ENCODE measurements around the gene ESYT2. TPM values are rescaled to one million over a fixed set of nuclear protein-coding genes. Genes with fewer than 3 reads are reported as not detected.
A peak's percentile ranks its signal among the peaks of the same experiment; 100 is the strongest.

ESYT2 gene
- total RNA-seq, 1 experiment from 2014 or later: 68.2 TPM

GRCh38 chr7:158791107-158791506 lies 38.2 kb downstream of the ESYT2 start:
- POLR2A ChIA-PET: no interaction called here

More at GRCh38 chr7:158791107-158791506, 38.2 kb downstream of the ESYT2 start:
- DNase-seq (ENCODE audit: low read depth, low spot score): no peak
- H3K27me3 ChIP-seq (ENCODE audit: insufficient read depth, low read length): no peaks in the 10 kb centered on the region
- CTCF ChIA-PET: no interaction called here
- peaks cover 7 to 42% of the 10 kb centered on the region in 2 experiments for H3K36me3 ChIP-seq (ENCODE audit: control insufficient read depth in 1 of 2, insufficient read depth in 2 of 2, low read length in 2 of 2)
- H3K9me3 ChIP-seq (ENCODE audit: control insufficient read depth in 1 of 2, insufficient read depth in 1 of 2, low read depth in 1 of 2, low read length in 2 of 2): no peaks in the 10 kb centered on the region
- H3K9me2 ChIP-seq (ENCODE audit: insufficient read depth): no peaks in the 10 kb centered on the region
- peaks cover 6% of the 10 kb centered on the region; the same call in 1 of the 2 replicates for H3K79me2 ChIP-seq (ENCODE audit: insufficient read depth, low read length)
- H3K27ac ChIP-seq (ENCODE audit: low read depth, low read length): no peak overlapping the region
- RAD21 ChIA-PET (ENCODE audit: low non-redundant PET in 1 of 2, low total read pairs in 2 of 2, uncharacterized antibody in 2 of 2, unreplicated experiment in 2 of 2): no interaction called here
- H3K9ac ChIP-seq (ENCODE audit: low read length): no peak overlapping the region
- H3K4me3 ChIP-seq (replicated peaks in 1 of 2; ENCODE audit: low read depth in 1 of 2, low read length in 2 of 2): no peak overlapping the region
- H2AFZ ChIP-seq (ENCODE audit: low read depth, low read length, poor library complexity, severe bottlenecking): no peak overlapping the region
- H4K20me1 ChIP-seq (ENCODE audit: insufficient read depth): no peaks in the 10 kb centered on the region
- no peak overlapping the region for H3K4me2 ChIP-seq (ENCODE audit: low read length)
- H3K4me1 ChIP-seq (ENCODE audit: control insufficient read depth in 1 of 2, insufficient read depth in 2 of 2, low read length in 2 of 2): no peaks in the 10 kb centered on the region
- TF ChIP-seq CTCF (IDR thresholded peaks at IDR 0.05 in 2 of 3, conservative IDR thresholded peaks at IDR 0.05 in 1 of 3; ENCODE audit: borderline replicate concordance in 1 of 3, insufficient read depth in 1 of 3, low read depth in 2 of 3, low read length in 2 of 3) (no peak), EZH2phosphoT487 (IDR thresholded peaks at IDR 0.05; ENCODE audit: borderline replicate concordance) (no peak), SRF (IDR thresholded peaks at IDR 0.05; ENCODE audit: low read depth) (no peak), ZFX (IDR thresholded peaks at IDR 0.05) (no peak), CEBPB (IDR thresholded peaks at IDR 0.05; ENCODE audit: low read depth) (no peak), SP1 (IDR thresholded peaks at IDR 0.05; ENCODE audit: low read depth) (no peak), RAD21 (IDR thresholded peaks at IDR 0.05; ENCODE audit: low read depth) (no peak), FOSL1 (IDR thresholded peaks at IDR 0.05; ENCODE audit: low read depth) (no peak), YY1 (IDR thresholded peaks at IDR 0.05; ENCODE audit: extremely low read depth, insufficient replicate concordance, low read depth, low read length) (no peak)
- ATAC-seq: no peak
- intact Hi-C loops (cut with micrococcal nuclease): no loop called here
- BruUV-seq (replicated peaks): TSS peak; percentile 6

Measured in HCT116 (cell line).